ENCODE measurements around the gene RTN1.

DNA sequence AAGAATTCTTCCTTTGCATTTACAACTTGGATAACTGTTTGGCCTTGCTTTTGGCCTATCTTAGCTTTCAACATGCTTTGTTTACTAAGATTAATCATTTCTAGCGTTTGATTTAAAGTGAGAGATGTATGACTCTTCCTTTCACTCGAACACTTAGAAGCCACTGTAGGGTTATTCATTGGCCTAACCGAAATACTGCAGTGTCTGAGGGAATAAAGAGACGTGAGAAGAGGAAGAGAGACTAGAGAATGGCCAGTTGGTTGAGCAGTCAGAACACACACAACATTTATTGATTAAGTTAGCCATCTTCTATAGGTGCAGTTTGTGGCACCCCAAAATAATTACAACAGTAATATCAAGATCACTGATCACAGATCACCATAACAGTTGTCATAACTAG lies 231.7 kb downstream of the RTN1 start:
- TF ChIP-seq, protein P1, sequence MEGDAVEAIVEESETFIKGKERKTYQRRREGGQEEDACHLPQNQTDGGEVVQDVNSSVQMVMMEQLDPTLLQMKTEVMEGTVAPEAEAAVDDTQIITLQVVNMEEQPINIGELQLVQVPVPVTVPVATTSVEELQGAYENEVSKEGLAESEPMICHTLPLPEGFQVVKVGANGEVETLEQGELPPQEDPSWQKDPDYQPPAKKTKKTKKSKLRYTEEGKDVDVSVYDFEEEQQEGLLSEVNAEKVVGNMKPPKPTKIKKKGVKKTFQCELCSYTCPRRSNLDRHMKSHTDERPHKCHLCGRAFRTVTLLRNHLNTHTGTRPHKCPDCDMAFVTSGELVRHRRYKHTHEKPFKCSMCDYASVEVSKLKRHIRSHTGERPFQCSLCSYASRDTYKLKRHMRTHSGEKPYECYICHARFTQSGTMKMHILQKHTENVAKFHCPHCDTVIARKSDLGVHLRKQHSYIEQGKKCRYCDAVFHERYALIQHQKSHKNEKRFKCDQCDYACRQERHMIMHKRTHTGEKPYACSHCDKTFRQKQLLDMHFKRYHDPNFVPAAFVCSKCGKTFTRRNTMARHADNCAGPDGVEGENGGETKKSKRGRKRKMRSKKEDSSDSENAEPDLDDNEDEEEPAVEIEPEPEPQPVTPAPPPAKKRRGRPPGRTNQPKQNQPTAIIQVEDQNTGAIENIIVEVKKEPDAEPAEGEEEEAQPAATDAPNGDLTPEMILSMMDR (IDR thresholded peaks at IDR 0.05; ENCODE audit: low read length), result no peak
- TF ChIP-seq EZH2 (optimal IDR thresholded peaks at IDR 0.05; ENCODE audit: low read depth, low read length), result no peak
- TF ChIP-seq EZH2phosphoT487 (IDR thresholded peaks at IDR 0.05; ENCODE audit: low read length), result no peak

Measured in MM.1S (cell line).